ENCODE measurements around the gene LMX1B.
"Not testable (repeated sequence)": the region's sequence is repeated elsewhere in the genome, so short reads cannot be mapped to it uniquely, and the experiment has no call there.

LMX1B gene

GRCh38 chr9:126700296-126700695, 86.6 kb downstream of the LMX1B start:
- DNase-seq, result no peak

GRCh38 chr9:126700903-126701812, 87.4 kb downstream of the LMX1B start:
- no peak for DNase-seq

- no peak for DNase-seq
These were observed 88.0 kb downstream of the LMX1B start for GRCh38 chr9:126701813-126702140.

- peak; percentile 60 for DNase-seq
These were observed 88.6 kb downstream of the LMX1B start for GRCh38 chr9:126702151-126703001.

- DNase-seq, result no peak
These were observed 89.5 kb downstream of the LMX1B start for GRCh38 chr9:126703002-126703865.

- DNase-seq, result no peak
These were observed 90.1 kb downstream of the LMX1B start for GRCh38 chr9:126703866-126704156.

- DNase-seq, result peak; percentile 65
These were observed 90.6 kb downstream of the LMX1B start for GRCh38 chr9:126704157-126704891.

- peak; percentile 91 for DNase-seq
These were observed 91.4 kb downstream of the LMX1B start for GRCh38 chr9:126704892-126705766.

- DNase-seq, result peak; percentile 86
These were observed 92.3 kb downstream of the LMX1B start for GRCh38 chr9:126705767-126706697.

GRCh38 chr9:126706698-126707053, 92.9 kb downstream of the LMX1B start:
- no peak for DNase-seq

- DNase-seq, result no peak
These were observed 93.4 kb downstream of the LMX1B start for GRCh38 chr9:126707083-126707482.

- not testable (repeated sequence) for DNase-seq
These were observed 94.0 kb downstream of the LMX1B start for GRCh38 chr9:126707712-126708111.

GRCh38 chr9:126708178-126708577, 94.5 kb downstream of the LMX1B start:
- no peak for DNase-seq

GRCh38 chr9:126709241-126709640, 95.5 kb downstream of the LMX1B start:
- no peak for DNase-seq

- DNase-seq, result no peak
These were observed 101.7 kb downstream of the LMX1B start for GRCh38 chr9:126715382-126715781.

- not testable (repeated sequence) for DNase-seq
These were observed 103.7 kb downstream of the LMX1B start for GRCh38 chr9:126717441-126717840.

GRCh38 chr9:126719618-126720031, 105.9 kb downstream of the LMX1B start:
- DNase-seq, result peak; percentile 88

- DNase-seq, result no peak
These were observed 106.3 kb downstream of the LMX1B start for GRCh38 chr9:126720036-126720435.

GRCh38 chr9:126720661-126721563, 107.2 kb downstream of the LMX1B start:
- no peak for DNase-seq

Measured in stimulated activated CD4-positive, alpha-beta T cell treated with anti-CD3 and anti-CD28 coated beads, Interleukin-15, amount 100 ng/mL, for 24 hours (primary cell).